Measurements from ENCODE around the gene MUC5B. TPM values are rescaled to one million over a fixed set of nuclear protein-coding genes. Genes with fewer than 3 reads are reported as not detected.
"Not testable (repeated sequence)": the region's sequence is repeated elsewhere in the genome, so short reads cannot be mapped to it uniquely, and the experiment has no call there.

The MUC5B gene
- total RNA-seq, result not detected

DNA sequence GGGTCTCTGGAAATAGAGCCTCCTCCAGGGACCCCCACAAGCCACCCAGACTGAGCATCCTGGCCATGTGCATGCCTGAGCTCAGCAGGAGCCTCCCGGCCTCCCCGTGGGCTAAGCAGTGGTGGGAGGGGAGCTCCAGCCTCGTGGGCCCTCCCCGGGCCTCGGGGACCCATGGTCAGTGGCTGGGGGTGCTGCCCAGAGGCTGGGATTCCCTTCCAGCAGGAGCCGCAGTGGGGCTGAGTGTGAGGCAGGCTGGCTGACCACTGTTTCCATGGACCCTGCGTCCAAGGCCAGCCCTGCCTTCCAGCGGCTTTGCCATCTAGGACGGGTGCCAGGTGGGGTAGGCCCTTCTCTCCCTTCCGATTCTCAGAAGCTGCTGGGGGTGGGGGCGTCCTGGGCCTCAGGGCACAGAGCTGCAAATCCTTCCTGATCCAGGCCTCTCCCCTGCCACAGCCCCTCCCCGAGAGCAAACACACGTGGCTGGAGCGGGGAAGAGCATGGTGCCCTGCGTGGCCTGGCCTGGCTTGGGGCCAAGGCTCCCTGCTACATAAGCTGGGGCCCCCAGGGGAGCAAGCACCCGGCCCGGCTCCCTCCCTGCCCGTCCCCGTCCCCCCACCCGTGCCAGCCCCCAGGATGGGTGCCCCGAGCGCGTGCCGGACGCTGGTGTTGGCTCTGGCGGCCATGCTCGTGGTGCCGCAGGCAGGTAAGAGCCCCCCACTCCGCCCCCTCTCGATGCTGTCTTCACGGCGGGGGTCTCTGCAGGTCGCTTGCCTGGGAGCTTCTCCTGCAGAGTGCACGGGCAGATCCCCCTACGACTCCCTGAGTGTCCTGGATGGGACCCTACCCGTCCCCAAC lies at the start of gene MUC5B:
MUC5B (plus strand) TSS at position 576 of the 855 bp plus-strand sequence; CDS start at position 634, 58 bp downstream.
- TF ChIP-seq CTCF (IDR thresholded peaks at IDR 0.05) (no peak), POLR2A (IDR thresholded peaks at IDR 0.05) (no peak)
- Histone ChIP-seq H3K9me3 (no peaks in the 10 kb centered on the region), H3K27me3 (no peaks in the 10 kb centered on the region), H3K36me3 (no peaks in the 10 kb centered on the region), H3K4me1 (peaks cover 0 to 11% of the 10 kb centered on the region in 2 donors), H3K4me3 (replicated peaks in 1 of 3) (no peak within 1 kb of the TSS), H3K27ac (no peak within 1 kb of the TSS)
- DNase-seq, result no peak
- intact Hi-C loops (cut with DNase I), result no loop called here
- 54 to 70% methylated on average over 4 to 9 of the region's 36 CpGs for WGBS, 2 donors

DNA sequence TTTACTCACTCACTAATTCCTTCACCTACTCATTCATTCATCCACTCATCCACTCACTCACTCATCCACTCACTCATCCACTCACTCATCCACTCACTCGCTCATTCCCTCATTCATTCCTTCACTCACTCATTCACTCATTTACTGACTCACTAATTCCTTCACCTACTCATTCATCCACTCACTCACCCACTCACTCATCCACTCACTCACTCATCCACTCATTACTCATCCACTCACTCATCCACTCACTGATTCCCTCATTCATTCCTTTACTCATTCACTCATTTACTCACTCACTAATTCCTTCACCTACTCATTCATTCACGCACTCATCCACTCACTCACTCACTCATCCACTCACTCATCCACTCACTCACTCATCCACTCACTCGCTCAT lies 49.5 kb upstream of the MUC5B start:
- H3K36me3 ChIP-seq; H3K4me3 ChIP-seq (replicated peaks in 1 of 3); H3K9me3 ChIP-seq; H3K4me1 ChIP-seq; DNase-seq; H3K27me3 ChIP-seq; intact Hi-C loops (cut with DNase I); H3K27ac ChIP-seq: not testable (repeated sequence)
- 90 to 93% methylated on average over 3 of the region's 3 CpGs for WGBS, 2 donors

DNA sequence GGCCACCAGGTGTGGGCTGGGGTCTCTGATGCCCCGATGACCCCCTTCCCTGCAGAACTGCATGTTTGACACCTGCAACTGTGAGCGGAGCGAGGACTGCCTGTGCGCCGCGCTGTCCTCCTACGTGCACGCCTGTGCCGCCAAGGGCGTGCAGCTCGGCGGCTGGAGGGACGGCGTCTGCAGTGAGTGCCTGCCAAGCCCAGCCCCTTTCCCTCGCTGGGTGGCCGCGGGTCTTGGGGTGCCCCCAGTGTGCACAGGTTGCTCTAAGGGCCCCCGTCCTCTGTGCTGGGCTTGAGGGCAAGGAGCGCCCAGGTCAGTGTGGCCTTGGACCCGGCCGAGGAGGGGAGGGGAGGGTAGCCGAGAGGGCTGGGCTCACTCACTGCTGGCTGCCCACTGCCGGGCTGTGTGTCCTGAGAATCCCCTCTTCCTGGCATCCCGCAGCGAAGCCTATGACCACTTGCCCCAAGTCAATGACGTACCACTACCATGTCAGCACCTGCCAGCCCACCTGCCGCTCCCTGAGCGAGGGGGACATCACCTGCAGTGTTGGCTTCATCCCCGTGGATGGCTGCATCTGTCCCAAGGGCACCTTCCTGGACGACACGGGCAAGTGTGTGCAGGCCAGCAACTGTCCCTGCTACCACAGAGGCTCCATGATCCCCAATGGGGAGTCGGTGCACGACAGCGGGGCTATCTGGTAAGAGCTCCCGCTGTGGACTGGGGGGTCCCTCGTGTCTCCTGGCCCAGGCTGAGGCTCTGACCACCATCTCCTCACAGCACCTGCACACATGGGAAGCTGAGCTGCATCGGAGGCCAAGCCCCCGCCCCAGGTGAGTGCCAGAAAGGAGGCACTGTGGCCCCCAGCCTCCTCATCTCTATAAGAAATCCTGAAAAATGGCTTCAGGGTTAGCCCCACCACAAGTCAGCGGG lies 48.2 kb upstream of the MUC5B start:
- no peaks in the 10 kb centered on the region for H3K27me3 ChIP-seq
- intact Hi-C loops (cut with DNase I), result no loop called here
- H3K4me1 ChIP-seq, result no peaks in the 10 kb centered on the region
- H3K27ac ChIP-seq, result no peak overlapping the region
- H3K9me3 ChIP-seq, result no peaks in the 10 kb centered on the region
- 97 to 98% methylated on average over 5 to 11 of the region's 39 CpGs for WGBS, 2 donors
- H3K4me3 ChIP-seq (replicated peaks in 1 of 3), result no peak overlapping the region
- TF ChIP-seq CTCF (IDR thresholded peaks at IDR 0.05) (no peak), POLR2A (IDR thresholded peaks at IDR 0.05) (no peak)
- DNase-seq, result no peak
- H3K36me3 ChIP-seq, result no peaks in the 10 kb centered on the region

- TF ChIP-seq POLR2A (IDR thresholded peaks at IDR 0.05), result no peak
- TF ChIP-seq CTCF (IDR thresholded peaks at IDR 0.05), result no peak
- WGBS, 2 donors, result 83 to 86% methylated on average over 17 to 19 of the region's 22 CpGs
- no peak for DNase-seq
- H3K9me3 ChIP-seq, result no peaks in the 10 kb centered on the region
- H3K36me3 ChIP-seq, result no peaks in the 10 kb centered on the region
- intact Hi-C loops (cut with DNase I), result no loop called here
- H3K4me3 ChIP-seq (replicated peaks in 1 of 3), result no peak overlapping the region
- no peaks in the 10 kb centered on the region for H3K4me1 ChIP-seq
- H3K27ac ChIP-seq, result no peak overlapping the region
- no peaks in the 10 kb centered on the region for H3K27me3 ChIP-seq
Observed at GRCh38 chr11:1175461-1176223, 47.2 kb upstream of the MUC5B start.
